Measurements from ENCODE around the gene ASTN2.
A peak's percentile ranks its signal among the peaks of the same experiment; 100 is the strongest.
"Not testable (repeated sequence)": the region's sequence is repeated elsewhere in the genome, so short reads cannot be mapped to it uniquely, and the experiment has no call there.

Gene ASTN2

DNA sequence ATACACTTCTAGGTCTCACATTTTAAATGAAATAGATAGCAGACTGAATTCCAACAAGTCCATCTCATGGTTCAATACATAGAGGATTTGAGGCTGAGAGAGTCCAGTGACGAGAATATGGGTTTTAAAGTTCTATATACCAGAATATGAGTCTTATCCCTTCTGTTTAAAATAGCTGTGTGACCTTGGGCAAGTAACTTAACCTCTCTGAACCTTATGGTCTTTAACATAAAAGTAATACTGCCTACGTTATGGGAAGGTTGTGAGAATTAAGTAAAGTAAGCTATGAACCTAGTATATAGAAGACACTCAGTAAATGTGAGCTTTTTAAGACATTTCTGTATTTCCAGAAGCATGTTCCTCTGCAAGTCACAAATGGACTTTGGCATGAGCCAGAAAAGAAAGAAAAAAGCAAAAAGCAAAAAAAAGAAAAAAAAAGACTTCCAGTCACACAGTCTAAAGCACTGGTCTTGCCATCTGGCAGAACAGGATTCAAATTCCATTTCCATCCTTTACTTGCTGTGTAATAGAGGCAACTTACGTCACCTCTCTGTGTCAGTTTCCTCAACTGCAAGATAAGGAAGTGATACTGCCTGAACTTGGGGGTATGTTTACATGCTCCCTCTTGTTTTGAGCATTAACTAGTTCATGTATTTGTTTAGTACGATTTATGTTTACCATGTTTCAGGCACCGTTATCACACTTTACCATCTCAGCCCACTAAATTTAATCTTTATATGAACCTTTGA, 479.5 kb downstream of the ASTN2 start:
- 90% methylated on average over 2 of the region's 5 CpGs for WGBS
- Histone ChIP-seq H3K9me3 (ENCODE audit: insufficient read depth, low read depth, low read length) (no peaks in the 10 kb centered on the region), H3K36me3 (ENCODE audit: insufficient read depth, low read length) (no peaks in the 10 kb centered on the region)

DNA sequence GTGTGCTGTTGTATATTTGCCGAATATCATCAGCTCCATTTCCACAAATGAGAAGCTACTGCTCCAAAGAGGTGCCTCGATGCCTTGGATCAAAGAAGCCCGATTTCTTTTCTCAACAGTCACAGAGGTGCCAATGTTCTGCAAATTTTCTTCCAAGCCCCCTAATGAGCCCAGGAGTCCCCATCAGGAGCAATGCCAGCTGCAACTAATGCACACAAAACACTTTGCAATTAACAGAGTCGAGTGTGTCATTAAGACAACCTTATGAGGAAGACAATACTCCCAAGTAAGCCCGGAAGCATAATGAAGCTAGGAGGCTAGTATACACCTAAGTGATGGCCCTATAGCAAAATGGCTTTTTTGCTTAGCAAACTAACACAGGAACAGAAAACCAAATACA, 480.7 kb downstream of the ASTN2 start:
- Histone ChIP-seq H3K4me1 (ENCODE audit: insufficient read depth, low read length) (peaks cover 14% of the 10 kb centered on the region), H3K9ac (ENCODE audit: low read depth, low read length) (no peak overlapping the region), H3K36me3 (ENCODE audit: insufficient read depth, low read length) (no peaks in the 10 kb centered on the region), H3K27me3 (ENCODE audit: insufficient read depth, low read length) (no peaks in the 10 kb centered on the region), H3K9me3 (ENCODE audit: insufficient read depth, low read depth, low read length) (no peaks in the 10 kb centered on the region), H3K27ac (ENCODE audit: low read depth, low read length) (no peak overlapping the region), H3K4me3 (ENCODE audit: low read length) (no peak overlapping the region)
- 91% methylated on average over 5 of the region's 5 CpGs for WGBS

More for the DNA sequence above, 479.5 kb downstream of the ASTN2 start:
- no peak overlapping the region for H3K9ac ChIP-seq (ENCODE audit: low read depth, low read length)
- no peaks in the 10 kb centered on the region for H3K27me3 ChIP-seq (ENCODE audit: insufficient read depth, low read length)
- no peak overlapping the region for H3K4me3 ChIP-seq (ENCODE audit: low read length)
- no peak overlapping the region for H3K27ac ChIP-seq (ENCODE audit: low read depth, low read length)
- H3K4me1 ChIP-seq (ENCODE audit: insufficient read depth, low read length), result peaks cover 2% of the 10 kb centered on the region; the same call in 1 of the 2 replicates

DNA sequence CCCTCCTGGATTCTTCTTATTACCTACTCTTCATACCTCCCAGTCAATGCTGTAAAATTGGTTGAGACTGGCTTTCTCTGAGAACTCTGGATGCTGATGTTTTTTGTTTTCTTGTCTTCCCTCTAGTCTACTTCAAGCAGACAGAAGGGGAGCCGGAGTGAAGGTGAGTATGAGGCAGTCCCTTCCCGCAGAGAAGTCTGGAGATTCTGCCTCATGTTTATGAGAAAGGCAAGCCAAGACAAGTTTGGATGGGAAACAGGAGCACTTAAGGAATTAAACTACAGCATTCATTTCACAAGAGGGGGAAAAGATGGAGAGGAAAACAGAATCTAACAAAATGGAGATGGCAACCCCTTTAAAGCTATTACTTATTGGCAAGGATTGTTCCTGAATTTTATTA, 481.6 kb downstream of the ASTN2 start:
- Histone ChIP-seq H3K9me3 (ENCODE audit: insufficient read depth, low read depth, low read length) (no peaks in the 10 kb centered on the region), H3K4me3 (ENCODE audit: low read length) (no peak overlapping the region), H3K27ac (ENCODE audit: low read depth, low read length) (no peak overlapping the region), H3K36me3 (ENCODE audit: insufficient read depth, low read length) (no peaks in the 10 kb centered on the region), H3K4me1 (ENCODE audit: insufficient read depth, low read length) (peaks cover 23% of the 10 kb centered on the region), H3K27me3 (ENCODE audit: insufficient read depth, low read length) (no peaks in the 10 kb centered on the region), H3K9ac (ENCODE audit: low read depth, low read length) (no peak overlapping the region)
- 89% methylated on average over 2 of the region's 2 CpGs for WGBS

DNA sequence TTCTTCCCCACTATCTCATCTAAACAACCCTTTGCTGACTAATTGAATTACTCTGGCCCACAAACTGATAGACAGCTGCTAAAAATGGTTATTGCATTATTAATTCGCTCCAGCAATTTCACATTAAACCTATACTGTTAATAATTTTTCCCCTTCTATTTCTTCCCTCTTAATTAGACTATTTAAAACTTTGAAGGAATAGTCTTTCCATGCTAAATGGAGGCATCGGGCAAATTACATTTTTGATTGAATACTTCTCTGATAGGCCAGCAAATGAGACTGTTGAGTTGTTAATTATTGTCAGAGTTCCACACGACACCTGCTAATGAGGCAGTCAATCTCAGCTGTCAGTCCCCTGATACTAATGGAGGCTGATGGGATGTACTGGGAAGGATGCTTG, 485.2 kb downstream of the ASTN2 start:
- H3K36me3 ChIP-seq (ENCODE audit: insufficient read depth, low read length), result no peaks in the 10 kb centered on the region
- whole genome bisulfite sequencing, result 90% methylated on average over 3 of the region's 3 CpGs
- peak overlapping the region; percentile 65 for H3K9ac ChIP-seq (ENCODE audit: low read depth, low read length)

DNA sequence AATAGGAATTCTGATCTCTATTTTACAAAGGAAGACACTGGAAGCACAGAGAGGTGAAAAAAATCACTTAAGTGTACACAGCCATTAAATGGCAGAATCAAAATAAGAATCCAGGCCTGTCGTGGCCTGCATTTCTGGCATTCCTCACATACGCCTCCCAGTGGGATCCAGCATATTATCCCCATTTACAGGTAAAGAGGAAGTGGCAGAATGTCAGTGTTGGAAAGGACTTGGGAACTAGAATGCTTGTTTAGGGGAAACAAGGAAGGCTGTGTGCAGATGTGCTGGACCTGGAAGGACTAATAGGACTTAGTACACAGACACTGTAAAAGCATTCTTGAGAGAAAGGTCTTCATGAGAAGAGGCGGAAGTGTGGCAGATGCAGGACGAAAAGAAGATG, 486.0 kb downstream of the ASTN2 start:
- Histone ChIP-seq H3K9ac (ENCODE audit: low read depth, low read length) (peak overlapping the region; percentile 65), H3K27me3 (ENCODE audit: insufficient read depth, low read length) (no peaks in the 10 kb centered on the region), H3K36me3 (ENCODE audit: insufficient read depth, low read length) (no peaks in the 10 kb centered on the region), H3K4me3 (ENCODE audit: low read length) (peak overlapping the region; percentile 5; the same call in 1 of the 2 replicates), H3K9me3 (ENCODE audit: insufficient read depth, low read depth, low read length) (no peaks in the 10 kb centered on the region), H3K4me1 (ENCODE audit: insufficient read depth, low read length) (peaks cover 33% of the 10 kb centered on the region), H3K27ac (ENCODE audit: low read depth, low read length) (peak overlapping the region; percentile 85)
- 47% methylated on average over 4 of the region's 4 CpGs for WGBS

More for the DNA sequence above, 485.2 kb downstream of the ASTN2 start:
- no peaks in the 10 kb centered on the region for H3K9me3 ChIP-seq (ENCODE audit: insufficient read depth, low read depth, low read length)
- no peak overlapping the region for H3K4me3 ChIP-seq (ENCODE audit: low read length)
- H3K27me3 ChIP-seq (ENCODE audit: insufficient read depth, low read length), result no peaks in the 10 kb centered on the region
- peak overlapping the region; percentile 85; the same call in 1 of the 2 replicates for H3K27ac ChIP-seq (ENCODE audit: low read depth, low read length)
- peaks cover 33% of the 10 kb centered on the region for H3K4me1 ChIP-seq (ENCODE audit: insufficient read depth, low read length)

DNA sequence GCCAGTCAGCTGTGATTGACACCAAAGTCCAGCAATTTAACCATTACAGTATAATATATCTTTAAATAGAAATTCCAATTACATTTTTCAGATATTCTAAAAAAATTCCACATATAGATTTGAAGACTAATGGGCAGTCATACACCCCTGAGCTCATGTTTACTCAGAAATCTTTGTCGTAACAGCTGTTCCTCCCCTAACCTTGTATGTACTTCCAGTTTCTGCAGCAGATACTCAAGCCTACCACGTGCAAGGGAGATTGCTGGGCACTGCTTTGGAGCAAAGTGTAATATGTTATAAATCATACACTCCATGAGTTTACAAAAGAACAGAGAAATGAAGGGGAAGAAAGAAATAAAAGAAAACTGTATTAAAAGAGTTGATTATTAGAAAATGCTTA, 486.6 kb downstream of the ASTN2 start:
- no peaks in the 10 kb centered on the region for H3K27me3 ChIP-seq (ENCODE audit: insufficient read depth, low read length)
- WGBS, result 78% methylated on average over 2 of the region's 2 CpGs
- H3K27ac ChIP-seq (ENCODE audit: low read depth, low read length), result peak overlapping the region; percentile 85
- H3K36me3 ChIP-seq (ENCODE audit: insufficient read depth, low read length), result no peaks in the 10 kb centered on the region
- H3K4me3 ChIP-seq (ENCODE audit: low read length), result no peak overlapping the region
- peaks cover 33% of the 10 kb centered on the region for H3K4me1 ChIP-seq (ENCODE audit: insufficient read depth, low read length)
- H3K9ac ChIP-seq (ENCODE audit: low read depth, low read length), result peak overlapping the region; percentile 65; the same call in 1 of the 2 replicates
- no peaks in the 10 kb centered on the region for H3K9me3 ChIP-seq (ENCODE audit: insufficient read depth, low read depth, low read length)

DNA sequence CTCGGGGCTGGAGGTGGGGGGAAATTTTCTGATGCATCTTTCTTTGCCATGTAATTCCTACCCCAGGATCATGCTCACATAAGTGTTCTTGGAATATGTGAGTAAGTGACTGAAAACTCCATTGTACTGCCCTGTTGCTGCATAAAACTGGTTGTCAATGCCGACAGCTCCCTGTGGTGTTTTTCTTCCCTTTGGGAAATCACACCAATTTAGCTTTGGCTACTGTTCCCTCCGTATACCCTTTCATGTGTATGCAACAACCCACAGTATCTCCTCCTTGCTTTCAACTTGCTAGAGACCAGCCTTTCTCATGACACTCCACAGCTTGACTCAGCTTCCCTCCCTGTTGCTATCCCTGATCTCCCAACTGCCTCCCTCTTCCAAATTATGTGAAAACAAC, 487.1 kb downstream of the ASTN2 start:
- Histone ChIP-seq H3K4me1 (ENCODE audit: insufficient read depth, low read length) (peaks cover 33% of the 10 kb centered on the region), H3K9ac (ENCODE audit: low read depth, low read length) (no peak overlapping the region), H3K36me3 (ENCODE audit: insufficient read depth, low read length) (no peaks in the 10 kb centered on the region), H3K27me3 (ENCODE audit: insufficient read depth, low read length) (no peaks in the 10 kb centered on the region), H3K4me3 (ENCODE audit: low read length) (no peak overlapping the region), H3K9me3 (ENCODE audit: insufficient read depth, low read depth, low read length) (no peaks in the 10 kb centered on the region), H3K27ac (ENCODE audit: low read depth, low read length) (peak overlapping the region; percentile 16; the same call in 1 of the 2 replicates)
- WGBS, result 53% methylated on average over 2 of the region's 3 CpGs

DNA sequence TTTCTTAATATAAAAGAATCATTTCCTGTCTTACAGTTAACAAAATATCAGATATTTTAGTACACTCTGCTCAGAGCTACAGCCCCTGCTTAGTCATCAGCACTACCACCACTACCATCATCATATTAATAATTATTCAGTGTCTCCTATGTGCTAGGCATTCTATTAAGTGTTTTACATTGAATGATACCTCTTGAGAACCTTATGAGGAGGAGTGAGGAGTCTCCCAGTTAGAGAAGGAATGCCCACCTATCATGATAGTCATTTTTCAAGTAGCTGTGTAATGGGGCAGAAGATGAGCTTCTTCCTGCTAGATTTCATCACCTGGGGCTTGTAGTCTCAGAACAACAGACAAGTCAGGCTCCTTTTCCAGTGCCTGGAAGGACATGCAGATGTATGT, 489.7 kb downstream of the ASTN2 start:
- H3K4me1 ChIP-seq (ENCODE audit: insufficient read depth, low read length), result peaks cover 28% of the 10 kb centered on the region
- H3K27me3 ChIP-seq (ENCODE audit: insufficient read depth, low read length), result no peaks in the 10 kb centered on the region
- H3K9me3 ChIP-seq (ENCODE audit: insufficient read depth, low read depth, low read length), result no peaks in the 10 kb centered on the region
- H3K9ac ChIP-seq (ENCODE audit: low read depth, low read length), result no peak overlapping the region
- no peak overlapping the region for H3K4me3 ChIP-seq (ENCODE audit: low read length)
- no peak overlapping the region for H3K27ac ChIP-seq (ENCODE audit: low read depth, low read length)
- no peaks in the 10 kb centered on the region for H3K36me3 ChIP-seq (ENCODE audit: insufficient read depth, low read length)

DNA sequence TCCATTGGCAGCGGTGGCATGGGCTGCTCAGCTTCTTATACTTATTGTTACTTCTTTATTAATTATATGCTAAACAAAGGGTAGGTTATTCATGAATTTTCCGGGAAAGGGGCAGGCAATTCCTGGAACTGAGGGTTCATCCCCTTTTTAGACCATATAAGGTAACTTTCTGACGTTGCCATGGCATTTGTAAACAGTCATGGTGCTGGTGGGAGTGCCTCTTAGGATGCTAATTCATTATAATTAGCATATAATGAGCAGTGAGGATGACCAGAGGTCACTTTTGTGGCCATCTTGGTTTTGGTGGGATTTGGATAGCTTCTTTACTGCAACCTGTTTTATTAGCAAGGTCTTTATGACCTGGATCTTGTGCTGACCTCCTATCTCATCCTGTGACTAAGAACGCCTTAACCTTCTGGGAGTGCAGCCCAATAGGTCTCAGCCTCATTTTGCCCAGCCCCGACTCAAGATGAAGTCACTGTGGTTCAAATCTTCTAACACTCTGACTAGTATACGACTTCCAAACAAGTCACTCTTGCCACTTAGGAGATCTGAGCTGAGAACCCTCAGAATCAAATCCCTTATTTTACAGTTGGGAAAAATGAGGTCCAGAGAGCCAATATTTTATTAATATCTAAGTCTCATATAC, 490.3 kb downstream of the ASTN2 start:
- Histone ChIP-seq H3K27me3 (ENCODE audit: insufficient read depth, low read length) (no peaks in the 10 kb centered on the region), H3K36me3 (ENCODE audit: insufficient read depth, low read length) (no peaks in the 10 kb centered on the region), H3K4me1 (ENCODE audit: insufficient read depth, low read length) (peaks cover 23% of the 10 kb centered on the region), H3K4me3 (ENCODE audit: low read length) (no peak overlapping the region), H3K27ac (ENCODE audit: low read depth, low read length) (no peak overlapping the region), H3K9me3 (ENCODE audit: insufficient read depth, low read depth, low read length) (no peaks in the 10 kb centered on the region), H3K9ac (ENCODE audit: low read depth, low read length) (no peak overlapping the region)
- whole genome bisulfite sequencing, result 91% methylated on average over 5 of the region's 6 CpGs

DNA sequence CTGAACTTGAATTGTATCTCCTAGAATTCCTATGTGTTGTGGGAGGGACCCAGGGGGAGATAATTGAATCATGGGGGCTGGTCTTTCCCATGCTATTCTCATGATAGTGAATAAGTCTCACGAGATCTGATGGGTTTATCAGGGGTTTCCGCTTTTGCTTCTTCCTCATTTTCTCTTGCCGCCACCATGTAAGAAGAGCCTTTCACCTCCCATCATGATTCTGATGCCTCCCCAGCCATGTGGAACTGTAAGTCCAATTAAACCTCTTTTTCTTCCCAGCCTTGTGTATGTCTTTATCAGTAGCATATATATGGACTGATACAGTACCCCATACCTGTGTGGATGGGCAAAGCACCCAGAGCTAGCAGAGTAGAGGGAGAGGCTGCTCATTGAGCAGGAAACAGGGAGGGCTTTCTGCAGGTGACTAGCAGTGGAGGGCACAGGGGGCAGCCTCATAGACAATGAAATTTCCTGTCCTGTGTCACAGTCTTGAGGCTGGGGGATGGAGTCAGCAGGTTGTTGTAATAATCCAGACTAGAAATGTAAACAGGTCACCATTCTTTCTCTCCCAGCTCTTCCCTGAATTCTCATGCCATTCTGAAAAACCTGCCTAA, 496.9 kb downstream of the ASTN2 start:
- H3K9me3 ChIP-seq (ENCODE audit: insufficient read depth, low read depth, low read length); H3K4me1 ChIP-seq (ENCODE audit: insufficient read depth, low read length); H3K9ac ChIP-seq (ENCODE audit: low read depth, low read length); H3K27me3 ChIP-seq (ENCODE audit: insufficient read depth, low read length); H3K27ac ChIP-seq (ENCODE audit: low read depth, low read length); H3K36me3 ChIP-seq (ENCODE audit: insufficient read depth, low read length); H3K4me3 ChIP-seq (ENCODE audit: low read length): not testable (repeated sequence)
- WGBS, result 81% methylated on average over 3 of the region's 3 CpGs

DNA sequence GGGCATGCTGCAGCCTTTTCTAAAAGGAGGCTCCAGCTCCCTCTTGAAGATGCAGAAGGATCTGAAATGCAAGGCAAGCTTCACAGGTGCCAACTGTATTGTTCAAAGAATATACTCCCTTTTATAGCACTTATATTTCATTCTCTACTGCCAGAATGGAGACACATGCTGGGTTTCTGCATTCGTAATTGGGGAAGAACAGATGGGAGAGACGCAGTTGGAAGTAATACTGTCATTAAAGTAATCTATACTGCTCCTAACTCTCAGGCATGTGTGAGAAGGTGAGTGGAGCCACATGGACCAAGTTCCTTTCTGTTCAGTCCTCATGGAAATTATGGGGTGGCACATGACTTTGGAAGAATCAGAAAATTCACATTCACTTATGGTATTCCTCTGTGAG, 501.3 kb downstream of the ASTN2 start:
- H3K27me3 ChIP-seq (ENCODE audit: insufficient read depth, low read length), result no peaks in the 10 kb centered on the region
- H3K4me1 ChIP-seq (ENCODE audit: insufficient read depth, low read length), result peaks cover 12% of the 10 kb centered on the region
- WGBS, result 92% methylated on average over 2 of the region's 2 CpGs
- no peak overlapping the region for H3K4me3 ChIP-seq (ENCODE audit: low read length)
- no peaks in the 10 kb centered on the region for H3K9me3 ChIP-seq (ENCODE audit: insufficient read depth, low read depth, low read length)
- H3K27ac ChIP-seq (ENCODE audit: low read depth, low read length), result no peak overlapping the region
- no peaks in the 10 kb centered on the region for H3K36me3 ChIP-seq (ENCODE audit: insufficient read depth, low read length)
- H3K9ac ChIP-seq (ENCODE audit: low read depth, low read length), result no peak overlapping the region

Data from HUES64 (cell line).